ENCODE measurements around the gene LPGAT1.
A peak's percentile ranks its signal among the peaks of the same experiment; 100 is the strongest.

LPGAT1 gene

GRCh38 chr1:211813590-211813989, 17.0 kb downstream of the LPGAT1 start:
- CTCF ChIA-PET = interaction anchor here (1.0 to 1.9 kb wide), 2 partner anchors 13 to 115 kb away, joined by 3 to 6 read pairs; no protein-coding TSS in a partner anchor
- DNase-seq = no peak
- POLR2A ChIA-PET = no interaction called here

GRCh38 chr1:211812584-211812983, 18.0 kb downstream of the LPGAT1 start:
- H3K9me3 ChIP-seq (ENCODE audit: control extremely low read depth in 1 of 5, control insufficient read depth in 4 of 5, insufficient read depth in 2 of 5, low read depth in 1 of 5, low read length in 4 of 5) = no peaks in the 10 kb centered on the region
- no peaks in the 10 kb centered on the region for H3K27me3 ChIP-seq (replicated peaks in 2 of 5; ENCODE audit: control insufficient read depth in 4 of 5, insufficient read depth in 5 of 5, low read length in 4 of 5)
- 93% methylated on average over 3 of the region's 4 CpGs for WGBS (ENCODE audit: insufficient coverage)
- CTCF ChIA-PET = no interaction called here
- H3K4me1 ChIP-seq (ENCODE audit: control extremely low read depth in 1 of 4, control insufficient read depth in 4 of 4, insufficient read depth in 4 of 4, low read length in 3 of 4) = peaks cover 2 to 15% (median 6%) of the 10 kb centered on the region in 4 experiments
- peaks cover 7 to 24% (median 16%) of the 10 kb centered on the region in 4 experiments for H3K36me3 ChIP-seq (ENCODE audit: control insufficient read depth in 4 of 4, insufficient read depth in 4 of 4, low read length in 3 of 4)
- no peak overlapping the region for H3K27ac ChIP-seq (ENCODE audit: insufficient read depth in 1 of 2, low read depth in 1 of 2, low read length in 2 of 2, poor library complexity in 1 of 2, severe bottlenecking in 2 of 2)
- H3K4me3 ChIP-seq (ENCODE audit: control insufficient read depth in 1 of 7, extremely low read depth in 1 of 7, insufficient read depth in 4 of 7, low read depth in 2 of 7, low read length in 6 of 7) = no peak overlapping the region
- POLR2A ChIA-PET = no interaction called here
- no peak for DNase-seq

More at GRCh38 chr1:211813590-211813989, 17.0 kb downstream of the LPGAT1 start:
- no peaks in the 10 kb centered on the region for H3K9me3 ChIP-seq (ENCODE audit: control extremely low read depth in 1 of 5, control insufficient read depth in 4 of 5, insufficient read depth in 2 of 5, low read depth in 1 of 5, low read length in 4 of 5)
- H3K4me1 ChIP-seq (ENCODE audit: control extremely low read depth in 1 of 4, control insufficient read depth in 4 of 4, insufficient read depth in 4 of 4, low read length in 3 of 4) = peaks cover 2 to 15% (median 6%) of the 10 kb centered on the region in 4 experiments
- no peak overlapping the region for H3K27ac ChIP-seq (ENCODE audit: insufficient read depth in 1 of 2, low read depth in 1 of 2, low read length in 2 of 2, poor library complexity in 1 of 2, severe bottlenecking in 2 of 2)
- no peak overlapping the region for H3K4me3 ChIP-seq (ENCODE audit: control insufficient read depth in 1 of 7, extremely low read depth in 1 of 7, insufficient read depth in 4 of 7, low read depth in 2 of 7, low read length in 6 of 7)
- H3K36me3 ChIP-seq (ENCODE audit: control insufficient read depth in 4 of 4, insufficient read depth in 4 of 4, low read length in 3 of 4) = peaks cover 10 to 22% (median 14%) of the 10 kb centered on the region in 4 experiments
- H3K27me3 ChIP-seq (replicated peaks in 2 of 5; ENCODE audit: control insufficient read depth in 4 of 5, insufficient read depth in 5 of 5, low read length in 4 of 5) = no peaks in the 10 kb centered on the region

- DNase-seq = peak in 1 of 3 donors; percentile 32
- CTCF ChIA-PET = no interaction called here
- H3K27ac ChIP-seq (ENCODE audit: insufficient read depth in 1 of 2, low read depth in 1 of 2, low read length in 2 of 2, poor library complexity in 1 of 2, severe bottlenecking in 2 of 2) = no peak overlapping the region
- no peaks in the 10 kb centered on the region for H3K27me3 ChIP-seq (replicated peaks in 2 of 5; ENCODE audit: control insufficient read depth in 4 of 5, insufficient read depth in 5 of 5, low read length in 4 of 5)
- POLR2A ChIA-PET = no interaction called here
- H3K4me3 ChIP-seq (ENCODE audit: control insufficient read depth in 1 of 7, extremely low read depth in 1 of 7, insufficient read depth in 4 of 7, low read depth in 2 of 7, low read length in 6 of 7) = no peak overlapping the region
- H3K4me1 ChIP-seq (ENCODE audit: control extremely low read depth in 1 of 4, control insufficient read depth in 4 of 4, insufficient read depth in 4 of 4, low read length in 3 of 4) = peaks cover 2 to 15% (median 6%) of the 10 kb centered on the region in 4 experiments
- H3K9me3 ChIP-seq (ENCODE audit: control extremely low read depth in 1 of 5, control insufficient read depth in 4 of 5, insufficient read depth in 2 of 5, low read depth in 1 of 5, low read length in 4 of 5) = peaks cover 0 to 1% (median 0%) of the 10 kb centered on the region in 5 experiments
- 89% methylated on average over 1 of the region's 2 CpGs for WGBS (ENCODE audit: insufficient coverage)
- peaks cover 9 to 29% (median 16%) of the 10 kb centered on the region in 4 experiments for H3K36me3 ChIP-seq (ENCODE audit: control insufficient read depth in 4 of 4, insufficient read depth in 4 of 4, low read length in 3 of 4)
Observed at GRCh38 chr1:211811848-211812247, 18.7 kb downstream of the LPGAT1 start.

GRCh38 chr1:211811126-211811525, 19.4 kb downstream of the LPGAT1 start:
- POLR2A ChIA-PET = interaction anchor here (0.6 kb wide), 1 partner anchor 22 kb away, joined by 3 read pairs; no protein-coding TSS in a partner anchor
- no peak for DNase-seq
- CTCF ChIA-PET = interaction anchor here (1.2 kb wide), 1 partner anchor 10 kb away, joined by 3 read pairs; no protein-coding TSS in a partner anchor
- Histone ChIP-seq H3K36me3 (ENCODE audit: control insufficient read depth in 4 of 4, insufficient read depth in 4 of 4, low read length in 3 of 4) (peaks cover 9 to 36% (median 17%) of the 10 kb centered on the region in 4 experiments), H3K27me3 (replicated peaks in 2 of 5; ENCODE audit: control insufficient read depth in 4 of 5, insufficient read depth in 5 of 5, low read length in 4 of 5) (no peaks in the 10 kb centered on the region), H3K9me3 (ENCODE audit: control extremely low read depth in 1 of 5, control insufficient read depth in 4 of 5, insufficient read depth in 2 of 5, low read depth in 1 of 5, low read length in 4 of 5) (peaks cover 0 to 3% (median 0%) of the 10 kb centered on the region in 5 experiments), H3K27ac (ENCODE audit: insufficient read depth in 1 of 2, low read depth in 1 of 2, low read length in 2 of 2, poor library complexity in 1 of 2, severe bottlenecking in 2 of 2) (no peak overlapping the region), H3K4me1 (ENCODE audit: control extremely low read depth in 1 of 4, control insufficient read depth in 4 of 4, insufficient read depth in 4 of 4, low read length in 3 of 4) (peaks cover 2 to 15% (median 6%) of the 10 kb centered on the region in 4 experiments), H3K4me3 (ENCODE audit: control insufficient read depth in 1 of 7, extremely low read depth in 1 of 7, insufficient read depth in 4 of 7, low read depth in 2 of 7, low read length in 6 of 7) (no peak overlapping the region)
- WGBS (ENCODE audit: insufficient coverage) = 100% methylated on average over 1 of the region's 3 CpGs

- no peak overlapping the region for H3K4me3 ChIP-seq (ENCODE audit: control insufficient read depth in 1 of 7, extremely low read depth in 1 of 7, insufficient read depth in 4 of 7, low read depth in 2 of 7, low read length in 6 of 7)
- H3K9me3 ChIP-seq (ENCODE audit: control extremely low read depth in 1 of 5, control insufficient read depth in 4 of 5, insufficient read depth in 2 of 5, low read depth in 1 of 5, low read length in 4 of 5) = peaks cover 2 to 12% (median 4%) of the 10 kb centered on the region in 5 experiments
- WGBS (ENCODE audit: insufficient coverage) = no CpG with 5 or more reads among the region's 2 CpGs
- POLR2A ChIA-PET = interaction anchor here (0.6 kb wide), 1 partner anchor 20 kb away, joined by 7 read pairs; no protein-coding TSS in a partner anchor
- H3K4me1 ChIP-seq (ENCODE audit: control extremely low read depth in 1 of 4, control insufficient read depth in 4 of 4, insufficient read depth in 4 of 4, low read length in 3 of 4) = peaks cover 0 to 7% (median 0%) of the 10 kb centered on the region in 4 experiments
- H3K27ac ChIP-seq (ENCODE audit: insufficient read depth in 1 of 2, low read depth in 1 of 2, low read length in 2 of 2, poor library complexity in 1 of 2, severe bottlenecking in 2 of 2) = no peak overlapping the region
- H3K36me3 ChIP-seq (ENCODE audit: control insufficient read depth in 4 of 4, insufficient read depth in 4 of 4, low read length in 3 of 4) = peaks cover 11 to 48% (median 21%) of the 10 kb centered on the region in 4 experiments
- no peak for DNase-seq
- H3K27me3 ChIP-seq (replicated peaks in 2 of 5; ENCODE audit: control insufficient read depth in 4 of 5, insufficient read depth in 5 of 5, low read length in 4 of 5) = no peaks in the 10 kb centered on the region
- CTCF ChIA-PET = no interaction called here
Observed at GRCh38 chr1:211808475-211808874, 22.1 kb downstream of the LPGAT1 start.

GRCh38 chr1:211804915-211805314, 25.6 kb downstream of the LPGAT1 start:
- POLR2A ChIA-PET = no interaction called here
- CTCF ChIA-PET = no interaction called here
- Histone ChIP-seq H3K4me1 (ENCODE audit: control extremely low read depth in 1 of 4, control insufficient read depth in 4 of 4, insufficient read depth in 4 of 4, low read length in 3 of 4) (no peaks in the 10 kb centered on the region), H3K36me3 (ENCODE audit: control insufficient read depth in 4 of 4, insufficient read depth in 4 of 4, low read length in 3 of 4) (peaks cover 9 to 53% (median 17%) of the 10 kb centered on the region in 4 experiments), H3K27me3 (replicated peaks in 2 of 5; ENCODE audit: control insufficient read depth in 4 of 5, insufficient read depth in 5 of 5, low read length in 4 of 5) (no peaks in the 10 kb centered on the region), H3K9me3 (ENCODE audit: control extremely low read depth in 1 of 5, control insufficient read depth in 4 of 5, insufficient read depth in 2 of 5, low read depth in 1 of 5, low read length in 4 of 5) (peaks cover 3 to 22% (median 8%) of the 10 kb centered on the region in 5 experiments), H3K4me3 (ENCODE audit: control insufficient read depth in 1 of 7, extremely low read depth in 1 of 7, insufficient read depth in 4 of 7, low read depth in 2 of 7, low read length in 6 of 7) (no peak overlapping the region), H3K27ac (ENCODE audit: insufficient read depth in 1 of 2, low read depth in 1 of 2, low read length in 2 of 2, poor library complexity in 1 of 2, severe bottlenecking in 2 of 2) (no peak overlapping the region)
- WGBS (ENCODE audit: insufficient coverage) = no CpG with 5 or more reads among the region's 2 CpGs
- no peak for DNase-seq

GRCh38 chr1:211800925-211801607, 29.5 kb downstream of the LPGAT1 start:
- H3K9me3 ChIP-seq (ENCODE audit: control extremely low read depth in 1 of 5, control insufficient read depth in 4 of 5, insufficient read depth in 2 of 5, low read depth in 1 of 5, low read length in 4 of 5) = peaks cover 0 to 19% (median 8%) of the 10 kb centered on the region in 5 experiments
- no peak for DNase-seq
- H3K4me1 ChIP-seq (ENCODE audit: control extremely low read depth in 1 of 4, control insufficient read depth in 4 of 4, insufficient read depth in 4 of 4, low read length in 3 of 4) = no peaks in the 10 kb centered on the region
- ChIA-PET POLR2A (interaction anchor here (0.6 kb wide), 1 partner anchor 189 kb away, joined by 3 read pairs; no protein-coding TSS in a partner anchor), CTCF (interaction anchor here (1.3 to 1.5 kb wide), 2 partner anchors 10 to 14 kb away, joined by 3 read pairs; no protein-coding TSS in a partner anchor)
- H3K4me3 ChIP-seq (ENCODE audit: control insufficient read depth in 1 of 7, extremely low read depth in 1 of 7, insufficient read depth in 4 of 7, low read depth in 2 of 7, low read length in 6 of 7) = no peak overlapping the region
- no peaks in the 10 kb centered on the region for H3K27me3 ChIP-seq (replicated peaks in 2 of 5; ENCODE audit: control insufficient read depth in 4 of 5, insufficient read depth in 5 of 5, low read length in 4 of 5)
- WGBS (ENCODE audit: insufficient coverage) = 100% methylated on average over 1 of the region's 3 CpGs
- peaks cover 4 to 37% (median 13%) of the 10 kb centered on the region in 4 experiments for H3K36me3 ChIP-seq (ENCODE audit: control insufficient read depth in 4 of 4, insufficient read depth in 4 of 4, low read length in 3 of 4)
- no peak overlapping the region for H3K27ac ChIP-seq (ENCODE audit: insufficient read depth in 1 of 2, low read depth in 1 of 2, low read length in 2 of 2, poor library complexity in 1 of 2, severe bottlenecking in 2 of 2)
